ENCODE measurements around the gene HIPK2.

Gene HIPK2

DNA sequence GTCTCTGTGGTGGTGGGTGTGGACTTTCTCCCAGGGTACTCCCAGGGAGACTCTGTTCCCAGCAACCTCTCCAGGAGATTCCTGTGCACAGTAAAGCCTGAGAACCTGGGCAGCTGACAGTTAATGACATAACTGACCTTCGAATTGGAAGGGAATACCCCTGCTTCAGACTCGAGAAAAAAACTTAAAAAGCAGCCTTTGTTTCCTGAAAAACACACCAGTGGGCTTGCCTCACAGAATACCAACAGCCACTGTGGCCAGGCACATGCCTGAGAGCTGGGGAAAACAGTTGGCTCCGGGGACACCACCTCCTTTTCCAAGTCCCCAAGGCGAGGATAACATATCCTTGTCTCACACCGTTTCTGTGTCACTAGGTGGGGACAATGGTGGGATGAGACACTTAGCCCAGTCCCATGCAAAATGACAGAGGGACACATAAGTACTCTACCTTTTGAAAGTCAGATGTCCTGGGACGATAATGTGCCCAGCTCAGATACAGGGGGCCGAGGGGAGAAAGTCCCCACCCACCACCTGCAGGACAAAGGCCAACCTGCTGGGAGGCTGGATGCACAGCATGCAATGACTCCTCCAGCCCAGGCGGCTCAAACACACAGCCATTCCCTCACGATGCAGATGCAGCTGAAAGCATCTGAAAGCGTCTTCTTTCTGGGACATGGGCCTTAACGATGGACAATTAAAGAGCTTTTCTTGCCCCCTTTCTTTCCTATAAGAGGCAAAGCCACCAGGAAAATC, 65.6 kb downstream of the HIPK2 start:
- DNase-seq, result no peak

GRCh38 chr7:139710036-139710435, 67.8 kb downstream of the HIPK2 start:
- no peak for DNase-seq

GRCh38 chr7:139709485-139709884, 68.3 kb downstream of the HIPK2 start:
- no peak for DNase-seq

DNA sequence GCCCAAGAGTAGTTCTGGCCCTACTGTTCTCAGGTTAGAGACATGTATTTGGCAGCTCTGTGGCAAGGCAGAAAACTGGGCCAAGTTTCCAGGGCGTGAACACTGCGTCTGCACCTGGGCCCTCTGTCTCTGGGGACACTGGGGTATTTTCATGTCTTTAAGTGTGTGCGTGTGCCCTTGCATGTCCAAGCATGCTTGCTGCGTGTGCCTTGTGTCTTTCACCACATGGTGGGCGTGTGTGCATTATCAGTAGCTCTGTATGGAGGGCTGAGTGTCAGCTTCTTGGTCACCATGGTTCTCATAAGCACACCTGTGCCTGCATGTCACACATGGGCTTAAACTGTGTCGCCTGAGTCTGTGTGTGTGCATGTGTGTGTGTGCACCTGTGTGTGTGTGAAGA, 69.3 kb downstream of the HIPK2 start:
- no peak for DNase-seq

DNA sequence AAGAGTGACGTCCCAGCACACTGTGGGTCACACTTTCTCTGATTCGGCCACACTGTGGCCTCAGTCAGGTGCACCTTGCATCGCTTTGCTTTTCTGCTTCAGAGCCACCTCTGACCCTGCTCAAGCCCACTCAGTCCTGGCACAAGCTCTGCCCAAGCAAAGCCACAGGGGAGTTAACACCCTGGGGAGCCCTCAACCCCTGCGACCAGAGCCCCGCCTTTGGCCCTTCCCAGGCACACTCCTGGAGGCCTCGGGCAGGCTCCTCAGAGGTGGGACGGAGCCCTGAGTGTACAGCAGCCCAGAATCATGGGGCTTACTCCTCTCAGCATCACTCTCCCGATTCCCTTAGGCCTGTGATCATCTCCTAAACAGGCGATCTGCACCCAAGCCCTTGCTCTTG, 71.0 kb downstream of the HIPK2 start:
- DNase-seq, result no peak

DNA sequence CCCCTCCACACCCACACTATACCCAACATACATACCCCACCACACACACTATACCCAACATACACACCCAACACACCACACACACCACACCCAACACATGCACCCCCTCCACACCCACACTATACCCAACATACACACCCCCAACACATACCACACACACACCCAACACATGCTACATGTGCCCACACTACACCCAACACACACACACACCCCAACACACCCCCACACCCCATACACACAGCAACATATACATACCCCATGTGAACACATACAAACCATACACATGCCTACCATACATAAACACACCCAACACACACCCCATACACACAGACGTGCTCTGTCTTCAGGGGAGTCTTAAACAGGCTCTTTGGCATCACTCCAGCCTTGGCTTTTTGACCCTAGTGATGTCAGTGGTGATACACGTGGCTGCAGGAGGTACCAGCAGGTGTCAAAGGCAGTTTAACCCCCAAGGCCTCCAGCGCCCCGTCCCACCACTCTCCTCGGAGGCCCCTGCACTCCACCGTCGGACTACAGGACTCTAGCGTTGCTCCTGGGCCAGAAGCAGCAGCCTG, 73.4 kb downstream of the HIPK2 start:
- DNase-seq, result no peak

- no peak for DNase-seq
Observed at GRCh38 chr7:139703487-139704307, 74.1 kb downstream of the HIPK2 start.

GRCh38 chr7:139702811-139703486, 74.8 kb downstream of the HIPK2 start:
- DNase-seq, result peak in 1 of 2 donors; percentile 35

- DNase-seq, result no peak
Observed at GRCh38 chr7:139702313-139702731, 75.5 kb downstream of the HIPK2 start.

DNA sequence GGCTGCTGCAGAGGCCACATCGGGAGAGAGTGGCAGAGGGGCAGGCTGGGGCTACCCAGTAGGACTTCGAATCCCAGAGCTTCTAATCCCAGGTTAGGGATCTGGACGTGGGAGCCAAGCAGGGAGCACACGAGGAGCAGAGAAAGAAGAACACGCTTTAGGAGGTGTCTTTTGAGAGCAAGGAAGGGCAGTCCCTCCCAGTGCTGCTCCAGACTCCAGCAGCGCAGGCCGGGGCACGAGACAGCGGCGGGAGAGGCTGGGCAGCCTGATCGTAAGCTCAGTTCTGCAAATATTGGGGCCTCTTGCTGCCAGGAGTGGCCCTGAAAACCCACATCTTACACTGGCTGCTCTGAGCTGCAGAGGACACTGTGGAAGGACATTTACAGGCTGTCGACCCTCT, 75.9 kb downstream of the HIPK2 start:
- no peak for DNase-seq

DNA sequence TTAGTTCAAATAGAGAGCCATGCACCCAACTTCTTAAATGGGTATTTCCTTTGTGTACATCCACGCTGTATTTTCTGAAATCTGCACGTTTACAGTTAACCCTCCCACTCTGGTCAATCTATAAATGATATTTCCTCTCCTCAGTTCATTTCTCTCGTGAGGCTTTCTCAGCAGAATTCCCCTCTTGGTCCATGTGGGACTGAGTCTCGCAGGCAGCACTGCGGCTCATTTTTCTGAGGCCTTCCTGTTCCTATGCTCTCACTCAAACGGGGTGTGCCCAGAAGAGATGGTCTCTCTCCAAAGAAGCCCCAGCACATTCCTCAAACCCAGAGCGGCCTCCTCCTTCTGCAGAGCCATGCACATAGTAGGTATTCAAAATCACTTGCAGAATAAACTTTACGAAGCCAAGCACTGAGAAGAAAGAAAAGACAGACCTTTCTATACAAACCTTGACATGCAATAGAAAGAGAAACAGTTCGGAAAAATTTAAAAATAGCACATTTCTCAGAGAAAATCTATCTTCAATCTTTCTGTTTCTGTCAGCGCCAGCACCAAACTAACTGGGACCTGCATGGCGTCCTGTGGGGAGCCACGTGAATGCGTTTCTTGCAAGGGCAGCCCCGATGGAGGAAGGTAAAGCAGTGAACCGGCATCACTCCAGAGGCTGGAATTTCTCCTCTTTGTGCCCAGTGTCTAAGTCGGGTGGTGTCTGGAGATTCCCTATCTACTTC, 77.1 kb downstream of the HIPK2 start:
- DNase-seq, result no peak

GRCh38 chr7:139699640-139700504, 77.9 kb downstream of the HIPK2 start:
- DNase-seq, result no peak

DNA sequence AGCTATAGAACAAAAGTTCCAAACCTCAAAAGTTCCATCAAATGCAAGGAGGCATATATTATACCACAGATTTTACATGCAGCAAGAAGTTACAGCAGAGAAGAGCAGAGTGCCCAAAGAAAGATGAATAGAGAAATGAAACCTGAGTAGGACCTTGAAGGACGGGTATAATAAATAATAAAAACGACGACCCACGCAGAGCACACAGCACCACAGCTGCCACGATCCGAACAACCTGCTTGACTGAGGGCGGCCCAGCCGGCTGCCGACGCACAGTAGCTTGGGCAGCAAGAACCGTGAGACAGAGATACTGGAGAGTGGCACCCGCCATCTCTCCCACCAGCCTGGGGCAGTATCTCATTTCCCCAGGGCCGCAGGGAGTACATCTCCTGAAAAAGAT, 79.0 kb downstream of the HIPK2 start:
- no peak for DNase-seq

DNA sequence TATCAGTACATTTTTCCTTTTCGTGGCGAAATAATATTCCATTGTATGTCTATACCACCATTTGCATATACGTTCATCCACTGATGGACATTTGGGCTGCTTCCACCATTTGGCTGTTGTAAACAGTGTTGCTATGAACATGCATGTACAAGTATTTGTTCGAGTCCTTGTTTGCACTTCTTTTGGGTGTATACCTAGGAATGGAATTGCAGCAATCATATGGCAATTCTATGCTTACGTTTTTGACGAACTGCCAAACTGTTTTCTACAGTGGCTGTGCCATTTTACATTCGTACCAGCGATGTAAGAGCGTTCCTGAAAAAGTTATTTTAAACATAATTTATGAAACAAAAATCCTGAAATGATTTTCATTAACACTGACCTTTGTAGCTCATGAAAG, 79.5 kb downstream of the HIPK2 start:
- DNase-seq, result no peak

GRCh38 chr7:139697056-139697455, 80.7 kb downstream of the HIPK2 start:
- no peak for DNase-seq

DNA sequence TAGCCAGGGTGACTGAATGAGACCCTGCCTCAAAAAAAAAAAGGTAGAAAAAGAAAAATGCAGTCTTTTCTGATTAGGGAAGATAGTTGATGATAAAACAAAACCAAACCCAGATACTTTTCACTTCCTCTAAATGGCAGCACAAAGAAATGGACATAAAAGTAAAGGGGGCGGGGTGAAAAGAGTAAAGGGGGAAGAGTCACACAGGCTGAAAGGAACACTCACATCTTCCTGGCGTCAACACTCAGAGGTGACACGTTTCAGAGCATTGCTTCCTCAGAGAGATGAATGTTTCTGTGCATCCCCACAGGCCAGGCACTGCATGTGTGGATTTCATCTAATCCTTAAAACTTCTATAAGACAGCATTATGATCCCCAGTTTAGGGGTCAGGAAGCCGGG, 81.2 kb downstream of the HIPK2 start:
- peak; percentile 54 to 62 for DNase-seq

GRCh38 chr7:139695588-139695987, 82.2 kb downstream of the HIPK2 start:
- no peak for DNase-seq

DNA sequence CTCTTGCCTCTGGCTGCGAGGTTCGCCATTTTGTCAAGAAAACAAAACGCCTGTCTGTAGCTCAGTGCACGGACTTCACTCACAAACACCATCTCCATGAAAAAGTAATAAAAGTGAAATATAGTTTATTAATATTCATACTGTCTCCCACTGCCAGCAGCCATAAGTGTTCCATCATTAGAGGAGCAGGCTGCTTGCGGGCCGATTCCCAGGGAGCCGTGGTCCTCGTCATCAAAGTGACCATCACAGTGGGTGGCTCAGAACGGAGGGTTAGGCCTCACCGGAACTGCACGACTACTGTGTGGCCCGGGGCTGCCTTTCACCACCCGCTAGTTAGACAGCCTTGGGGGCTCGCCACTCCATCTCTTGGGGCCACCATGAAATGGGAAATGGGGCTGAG, 82.7 kb downstream of the HIPK2 start:
- DNase-seq, result no peak

- no peak for DNase-seq
Observed at GRCh38 chr7:139694389-139694676, 83.5 kb downstream of the HIPK2 start.

DNA sequence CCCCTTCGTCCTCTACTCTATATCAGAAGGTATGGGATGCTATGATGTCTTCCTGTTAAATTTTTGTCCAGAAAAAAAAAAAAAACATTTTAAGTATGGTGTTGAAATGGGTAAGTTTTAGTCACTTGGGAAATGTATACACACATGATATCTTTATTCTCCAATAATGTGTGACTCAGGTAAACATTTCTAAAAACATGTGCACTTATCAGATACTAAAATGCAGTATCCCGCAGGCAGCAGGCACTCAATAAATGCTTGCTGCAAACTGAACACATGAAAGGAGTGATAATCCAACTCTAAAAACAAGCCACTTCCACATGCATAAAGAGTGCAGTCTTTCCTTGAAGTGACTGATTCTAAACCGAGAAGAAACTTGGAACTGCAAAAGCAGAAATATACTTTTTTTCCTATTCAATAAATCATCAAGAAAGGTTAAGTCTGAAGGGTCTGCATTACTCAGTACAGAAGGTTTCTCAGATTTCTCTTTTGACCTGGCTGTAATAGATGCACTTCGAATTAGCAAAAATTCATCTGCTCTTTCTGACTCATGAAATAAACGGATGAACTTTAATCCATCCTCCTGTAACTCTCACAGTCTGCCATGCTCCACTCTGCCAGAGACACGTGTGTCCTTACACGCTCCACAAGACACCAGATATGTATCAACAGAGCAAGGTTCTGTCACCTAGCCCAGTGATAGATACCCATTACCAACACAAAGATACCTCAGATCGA, 84.0 kb downstream of the HIPK2 start:
- no peak for DNase-seq

GRCh38 chr7:139692723-139693122, 85.1 kb downstream of the HIPK2 start:
- DNase-seq, result no peak
